ENCODE measurements around the gene SMARCD3. TPM values are rescaled to one million over a fixed set of nuclear protein-coding genes. Genes with fewer than 3 reads are reported as not detected.

The SMARCD3 gene
- total and polyA plus RNA-seq, 2 of the 8 experiments (the other 6 are each of a cell fraction or from before 2014, with no cell fraction given) = 3.0 to 5.6 TPM

GRCh38 chr7:151260883-151261282 lies 12.4 kb upstream of the SMARCD3 start:
- Histone ChIP-seq H3K36me3 (ENCODE audit: control insufficient read depth in 2 of 4, insufficient read depth in 4 of 4, low read length in 3 of 4) (no peaks in the 10 kb centered on the region), H3K27me3 (replicated peaks in 1 of 4; ENCODE audit: control insufficient read depth in 3 of 4, extremely low read depth in 1 of 4, insufficient read depth in 3 of 4, low read length in 3 of 4) (peaks cover 0 to 4% (median 1%) of the 10 kb centered on the region in 4 experiments; a peak in 3 of 7 replicates), H2BK5ac (ENCODE audit: low read depth, low read length) (no peak overlapping the region), H3K18ac (ENCODE audit: extremely low read depth, low read length) (no peak overlapping the region), H3K23ac (ENCODE audit: insufficient read length) (no peak overlapping the region), H2BK12ac (ENCODE audit: low read depth, low read length) (no peak overlapping the region), H3K4me3 (ENCODE audit: extremely low read depth in 1 of 4, insufficient read depth in 2 of 4, low read depth in 3 of 4, low read length in 4 of 4) (no peak overlapping the region), H2BK120ac (replicated peaks; ENCODE audit: low read depth, low read length) (no peak overlapping the region), H3K79me2 (ENCODE audit: control insufficient read depth in 1 of 2, insufficient read depth in 2 of 2, low read length in 2 of 2) (no peaks in the 10 kb centered on the region), H3K79me1 (ENCODE audit: low read depth, low read length) (no peaks in the 10 kb centered on the region), H3K4me2 (ENCODE audit: insufficient read depth in 1 of 2, low read depth in 2 of 2, low read length in 2 of 2) (no peak overlapping the region), H2AFZ (ENCODE audit: low read length) (no peak overlapping the region), H4K5ac (ENCODE audit: insufficient read length, low read depth, low read length) (no peak overlapping the region), H3K9me3 (ENCODE audit: insufficient read depth in 2 of 2, low read depth in 1 of 2, low read length in 1 of 2) (no peaks in the 10 kb centered on the region), H2BK20ac (ENCODE audit: low read length) (no peak overlapping the region), H3K14ac (ENCODE audit: insufficient read length) (no peak overlapping the region), H2AK5ac (ENCODE audit: low read depth, low read length) (no peak overlapping the region), H3K27ac (ENCODE audit: low read depth, low read length) (no peak overlapping the region), H3K4me1 (replicated peaks in 1 of 4; ENCODE audit: control insufficient read depth in 3 of 4, insufficient read depth in 4 of 4, low read length in 3 of 4) (no peaks in the 10 kb centered on the region; a peak in 1 of 7 replicates), H3K23me2 (ENCODE audit: low read depth, low read length) (no peaks in the 10 kb centered on the region), H3K9ac (replicated peaks in 1 of 4; ENCODE audit: extremely low read depth in 1 of 4, low read depth in 3 of 4, low read length in 3 of 4) (no peak overlapping the region), H4K8ac (ENCODE audit: extremely low read depth, insufficient read depth, low read length) (peak overlapping the region; percentile 21; the same call in 1 of the 2 replicates), H3K4ac (replicated peaks; ENCODE audit: insufficient read length, low read depth, low read length) (no peak overlapping the region), H3K56ac (replicated peaks; ENCODE audit: insufficient read length, low read depth, low read length) (no peak overlapping the region), H2BK15ac (ENCODE audit: low read length) (no peak overlapping the region), H4K20me1 (replicated peaks in 1 of 2; ENCODE audit: control insufficient read depth in 1 of 2, insufficient read depth in 2 of 2, low read length in 2 of 2) (no peaks in the 10 kb centered on the region), H4K91ac (replicated peaks; ENCODE audit: insufficient read length, low read length) (no peak overlapping the region)
- CTCF ChIA-PET (ENCODE audit: partially characterized antibody) = interaction anchor here (0.9 to 4.5 kb wide), 5 partner anchors 8 to 54 kb away, joined by 3 to 25 read pairs (median 4); partner anchors contain the start of gene CHPF2
- POLR2A ChIA-PET (ENCODE audit: partially characterized antibody) = interaction anchor here (1.2 to 1.5 kb wide), 2 partner anchors 9 to 36 kb away, joined by 3 to 6 read pairs; no protein-coding TSS in a partner anchor
- no peak for FAIRE-seq
- DNase-seq (ENCODE audit: low read depth in 1 of 2, low spot score in 2 of 2) = no peak
- WGBS, 2 experiments (ENCODE audit: extremely low coverage in 1 of 2, insufficient coverage in 1 of 2, insufficient read length in 1 of 2, insufficient replicate concordance in 2 of 2, low coverage in 1 of 2, low lambda C conversion rate in 2 of 2, missing lambda C conversion rate in 1 of 2) = 89% methylated on average over 8 of the region's 8 CpGs; no CpG with 5 or more reads in 1 of the 2 experiments
- TF ChIP-seq SP4 (IDR thresholded peaks at IDR 0.05; ENCODE audit: low read length) (no peak), CTBP2 (IDR thresholded peaks at IDR 0.05; ENCODE audit: borderline replicate concordance, insufficient read depth, insufficient read length, low read length) (no peak), TBP (IDR thresholded peaks at IDR 0.05; ENCODE audit: low read depth, low read length) (no peak), ATF3 (IDR thresholded peaks at IDR 0.05; ENCODE audit: insufficient read depth, low read depth, low read length) (no peak), CTCF (IDR thresholded peaks at IDR 0.05; ENCODE audit: control extremely low read depth in 1 of 3, insufficient read depth in 1 of 3, low read depth in 1 of 3, low read length in 3 of 3) (no peak), NANOG (IDR thresholded peaks at IDR 0.05; ENCODE audit: insufficient read depth, low read depth, low read length, poor library complexity, severe bottlenecking) (no peak), POU5F1 (IDR thresholded peaks at IDR 0.05; ENCODE audit: low read depth, low read length) (no peak)

All from H1 (cell line).